ENCODE results near the gene NUDT3.

- TF ChIP-seq ZFP36 (IDR thresholded peaks at IDR 0.05; ENCODE audit: borderline replicate concordance, partially characterized antibody) = no peak
- TF ChIP-seq POLR2A (IDR thresholded peaks at IDR 0.05; ENCODE audit: low read length) = no peak
- TF ChIP-seq, protein P1, sequence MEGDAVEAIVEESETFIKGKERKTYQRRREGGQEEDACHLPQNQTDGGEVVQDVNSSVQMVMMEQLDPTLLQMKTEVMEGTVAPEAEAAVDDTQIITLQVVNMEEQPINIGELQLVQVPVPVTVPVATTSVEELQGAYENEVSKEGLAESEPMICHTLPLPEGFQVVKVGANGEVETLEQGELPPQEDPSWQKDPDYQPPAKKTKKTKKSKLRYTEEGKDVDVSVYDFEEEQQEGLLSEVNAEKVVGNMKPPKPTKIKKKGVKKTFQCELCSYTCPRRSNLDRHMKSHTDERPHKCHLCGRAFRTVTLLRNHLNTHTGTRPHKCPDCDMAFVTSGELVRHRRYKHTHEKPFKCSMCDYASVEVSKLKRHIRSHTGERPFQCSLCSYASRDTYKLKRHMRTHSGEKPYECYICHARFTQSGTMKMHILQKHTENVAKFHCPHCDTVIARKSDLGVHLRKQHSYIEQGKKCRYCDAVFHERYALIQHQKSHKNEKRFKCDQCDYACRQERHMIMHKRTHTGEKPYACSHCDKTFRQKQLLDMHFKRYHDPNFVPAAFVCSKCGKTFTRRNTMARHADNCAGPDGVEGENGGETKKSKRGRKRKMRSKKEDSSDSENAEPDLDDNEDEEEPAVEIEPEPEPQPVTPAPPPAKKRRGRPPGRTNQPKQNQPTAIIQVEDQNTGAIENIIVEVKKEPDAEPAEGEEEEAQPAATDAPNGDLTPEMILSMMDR (IDR thresholded peaks at IDR 0.05) = no peak
- no peak for TF ChIP-seq RAD21 (conservative IDR thresholded peaks at IDR 0.05 in 1 of 2, IDR thresholded peaks at IDR 0.05 in 1 of 2)
- no peak for TF ChIP-seq REST (IDR thresholded peaks at IDR 0.05)
- TF ChIP-seq CBX8 (IDR thresholded peaks at IDR 0.05) = no peak
Observed at GRCh38 chr6:34238585-34239499, 153.6 kb downstream of the NUDT3 start.

Measured in A549 (cell line).